HG02588 (cell line): ENCODE results near the gene PDE4B.

Experiments
- ATAC-seq: cut with Tn5 transposase; IDR thresholded peaks from one replicate; pipeline ENCODE4 v1.9.1; 2021; ENCODE audit warnings: mild to moderate bottlenecking, moderate library complexity; ENCODE audit not compliant: unreplicated experiment

The PDE4B gene

GRCh38 chr1:66275601-66276023 lies 482.9 kb downstream of the PDE4B start:
- ATAC-seq: no peak

GRCh38 chr1:66276218-66276617 lies 483.5 kb downstream of the PDE4B start:
- peak; percentile 77 for ATAC-seq

GRCh38 chr1:66278260-66279021 lies 485.7 kb downstream of the PDE4B start:
- no peak for ATAC-seq

- ATAC-seq: no peak
Measured at GRCh38 chr1:66281808-66282207, 489.1 kb downstream of the PDE4B start.

- ATAC-seq: peak; percentile 82
Measured at GRCh38 chr1:66282343-66282852, 489.7 kb downstream of the PDE4B start.

GRCh38 chr1:66282891-66283621 lies 490.4 kb downstream of the PDE4B start:
- peak; percentile 0 for ATAC-seq

- ATAC-seq: peak; percentile 49
Measured at GRCh38 chr1:66283622-66284041, 490.9 kb downstream of the PDE4B start.

GRCh38 chr1:66284746-66285145 lies 492.1 kb downstream of the PDE4B start:
- no peak for ATAC-seq

GRCh38 chr1:66285618-66286270 lies 493.0 kb downstream of the PDE4B start:
- no peak for ATAC-seq

- no peak for ATAC-seq
Measured at GRCh38 chr1:66286307-66286706, 493.6 kb downstream of the PDE4B start.

GRCh38 chr1:66288048-66288447 lies 495.4 kb downstream of the PDE4B start:
- no peak for ATAC-seq

GRCh38 chr1:66290761-66291530 lies 498.3 kb downstream of the PDE4B start:
- no peak for ATAC-seq

- ATAC-seq: no peak
Measured at GRCh38 chr1:66291531-66291864, 498.8 kb downstream of the PDE4B start.

- no peak for ATAC-seq
Measured at GRCh38 chr1:66292305-66292704, 499.6 kb downstream of the PDE4B start.

GRCh38 chr1:66292944-66293343 lies 500.2 kb downstream of the PDE4B start:
- ATAC-seq: no peak

- no peak for ATAC-seq
Measured at GRCh38 chr1:66294707-66295370, 502.1 kb downstream of the PDE4B start.

- ATAC-seq: no peak
Measured at GRCh38 chr1:66295803-66296202, 503.1 kb downstream of the PDE4B start.

- ATAC-seq: no peak
Measured at GRCh38 chr1:66296370-66296769, 503.7 kb downstream of the PDE4B start.

GRCh38 chr1:66296951-66297350 lies 504.3 kb downstream of the PDE4B start:
- no peak for ATAC-seq

GRCh38 chr1:66298464-66298863 lies 505.8 kb downstream of the PDE4B start:
- ATAC-seq: no peak
